Gastrocnemius medialis (tissue), 4 donors: ENCODE data around the gene FEV.

Experiments
- CTCF ChIP-seq, 5 experiments: fragments of 450-650 bp in 3 of 5; fragments of 200-600 bp in 2 of 5; sonication (generic) in 2 of 5; IDR thresholded peaks in 4 of 5; conservative IDR thresholded peaks in 1 of 5; 1 replicate in 4 of 5; 2 replicates in 1 of 5; pipeline ENCODE4 v1.5.1; 2016 to 2019; ENCODE audit warnings: antibody characterized with exemption in 5 of 5, mild to moderate bottlenecking in 3 of 5, moderate library complexity in 3 of 5
- POLR2A ChIP-seq, 2 donors: fragments of 450-650 bp; IDR thresholded peaks; one replicate each; pipeline ENCODE4 v1.6.1; 2017; ENCODE audit warnings: antibody characterized with exemption in 2 of 2, mild to moderate bottlenecking in 2 of 2, moderate library complexity in 2 of 2

- no peak for TF ChIP-seq POLR2A (IDR thresholded peaks at IDR 0.05)
- no peak for TF ChIP-seq CTCF (IDR thresholded peaks at IDR 0.05 in 4 of 5, conservative IDR thresholded peaks at IDR 0.05 in 1 of 5)
Observed at GRCh38 chr2:218981881-218982585, 3.0 kb downstream of the FEV start.
